HT-29 (cell line): ENCODE data around the gene FANK1. TPM values are rescaled to one million over a fixed set of nuclear protein-coding genes. Genes with fewer than 3 reads are reported as not detected.

Experiments used
- DNase-seq: peaks from one replicate; pipeline ENCODE4 v3.0.0-alpha.2; 2015; ENCODE audit warnings: low spot score
- total RNA-seq: library from RNA; depleted of rRNA; stranded (reverse); fragments of >200 nt; shearing (Covaris generic); gene quantifications from 2 replicates; pipeline ENCODE4 v1.2.3, GENCODE V29; 2014; rRNA removed

Gene FANK1, protein sequence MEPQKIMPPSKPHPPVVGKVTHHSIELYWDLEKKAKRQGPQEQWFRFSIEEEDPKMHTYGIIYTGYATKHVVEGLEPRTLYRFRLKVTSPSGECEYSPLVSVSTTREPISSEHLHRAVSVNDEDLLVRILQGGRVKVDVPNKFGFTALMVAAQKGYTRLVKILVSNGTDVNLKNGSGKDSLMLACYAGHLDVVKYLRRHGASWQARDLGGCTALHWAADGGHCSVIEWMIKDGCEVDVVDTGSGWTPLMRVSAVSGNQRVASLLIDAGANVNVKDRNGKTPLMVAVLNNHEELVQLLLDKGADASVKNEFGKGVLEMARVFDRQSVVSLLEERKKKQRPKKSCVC
- 1.6 and 4.0 TPM in 2 replicates for total RNA-seq

DNA sequence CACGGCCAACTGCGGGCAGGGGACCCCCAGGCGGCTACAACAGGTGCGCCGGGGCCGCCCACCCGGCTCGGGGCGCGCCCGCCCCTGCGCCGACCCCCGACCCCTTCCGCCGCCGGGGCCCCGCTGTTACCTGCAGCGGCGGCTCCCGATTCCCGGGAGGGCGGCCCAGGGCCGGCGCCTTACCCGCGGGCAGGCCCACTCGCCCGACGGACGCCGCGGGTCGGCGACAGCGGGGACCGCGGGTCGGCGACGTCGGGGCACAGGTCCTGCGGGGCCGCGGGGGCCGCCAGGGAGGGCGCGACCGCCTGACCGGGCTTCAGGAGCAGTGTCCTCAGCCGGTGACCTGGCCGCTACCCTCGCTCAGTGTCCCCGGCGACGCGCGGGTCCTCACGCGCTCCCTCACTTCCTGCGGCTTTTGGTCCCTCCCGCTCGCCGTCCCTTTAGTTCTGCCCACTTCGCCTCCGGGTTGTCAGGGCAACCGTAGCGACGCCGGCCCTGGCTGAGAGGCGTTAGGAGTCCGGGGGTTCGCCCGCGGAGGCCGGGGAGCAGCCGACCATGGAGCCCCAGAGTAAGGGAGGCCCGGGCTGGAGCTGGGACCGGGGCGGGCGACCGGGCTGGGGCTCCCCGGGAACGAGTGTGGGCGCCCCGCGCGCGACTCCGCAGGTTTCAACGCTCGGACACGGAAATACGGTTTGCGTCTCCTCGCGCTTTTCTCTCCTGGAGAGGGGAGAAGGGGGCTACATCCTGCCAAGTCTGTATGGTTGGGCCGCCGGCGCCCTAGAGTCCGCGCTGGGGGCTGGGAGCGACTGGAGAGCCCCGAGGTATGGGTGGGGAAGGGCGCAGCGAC is at the start of gene FANK1:
TSS of gene FANK1 (plus strand) at position 477 of the 847 bp plus-strand sequence. CDS start at position 556, 79 bp downstream.
- peak; percentile 86 for DNase-seq

DNA sequence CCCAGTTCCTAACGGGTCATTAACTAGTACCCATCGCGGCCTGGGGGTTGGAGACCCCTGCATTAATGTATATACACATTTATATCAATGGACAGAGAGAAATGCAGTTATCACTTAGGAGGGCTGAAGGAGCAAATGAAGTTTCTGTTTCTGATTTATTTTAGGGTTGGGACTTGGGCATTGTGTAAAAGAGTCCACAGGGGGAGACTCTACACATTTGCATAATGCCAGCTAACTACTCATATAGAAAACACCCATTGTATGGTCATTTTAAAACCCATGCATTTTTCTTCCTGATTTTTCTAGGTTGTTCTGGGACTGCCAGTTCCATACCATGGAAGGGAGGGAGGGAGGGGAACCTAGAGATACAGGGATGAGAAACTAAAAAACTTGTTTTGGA is 49.5 kb upstream of the FANK1 start:
- DNase-seq: no peak

DNA sequence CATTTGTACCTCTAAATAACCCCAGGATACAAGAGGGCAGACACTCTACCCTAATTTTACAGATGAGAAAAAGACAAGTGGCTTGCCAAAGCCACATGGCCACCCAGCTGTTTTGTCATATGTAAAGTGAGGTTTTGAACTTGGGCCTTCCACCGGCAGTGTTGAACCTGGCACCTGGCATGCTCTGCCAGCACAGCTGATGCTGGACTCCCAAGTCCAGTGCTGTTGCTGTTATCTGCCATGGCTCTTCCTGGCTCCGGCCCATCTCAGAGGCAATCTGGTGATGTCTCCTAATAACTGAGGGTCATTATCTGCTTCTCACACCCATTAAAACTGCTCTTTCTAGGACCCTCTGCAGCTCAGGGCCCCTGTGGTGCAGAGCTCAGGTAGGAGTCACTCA is 48.0 kb upstream of the FANK1 start:
- DNase-seq: no peak

DNA sequence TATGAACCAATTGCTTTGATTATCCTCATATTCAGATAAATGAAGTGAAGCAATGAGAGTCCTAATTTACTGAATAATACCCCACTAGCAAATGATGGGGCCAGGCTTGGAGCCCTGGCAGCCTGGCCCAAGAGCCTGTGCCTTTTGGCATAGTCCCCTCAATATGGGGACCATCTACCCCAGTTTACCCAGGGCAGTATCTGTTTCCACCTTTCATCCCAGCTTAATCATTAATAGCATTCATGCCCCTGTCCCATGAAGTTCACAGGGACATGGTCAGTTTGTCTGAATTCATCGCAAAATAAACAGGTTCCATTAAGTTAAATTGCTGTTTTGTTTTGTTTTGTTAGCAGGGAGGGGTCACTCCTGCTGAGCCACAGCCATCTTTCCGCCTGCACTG is 47.5 kb upstream of the FANK1 start:
- no peak for DNase-seq

DNA sequence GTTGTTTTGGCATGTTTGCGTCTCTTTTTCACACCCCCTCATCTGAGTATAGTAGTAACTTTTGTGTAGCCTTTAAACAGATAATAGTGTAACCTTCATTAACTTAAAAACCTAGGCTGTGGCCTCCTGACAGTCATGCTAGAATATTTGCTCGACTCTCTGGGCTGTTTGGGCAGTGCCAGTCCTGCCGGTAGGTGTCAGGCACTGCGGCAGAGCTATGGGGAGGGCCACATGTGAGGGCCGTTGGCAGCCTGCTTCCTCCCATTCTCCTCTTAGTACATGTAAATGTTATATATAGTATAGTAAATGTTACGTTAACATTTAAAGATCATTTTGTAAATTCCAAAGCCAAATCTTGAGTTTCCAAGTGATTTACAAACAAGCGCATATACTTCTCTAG is 46.9 kb upstream of the FANK1 start:
- no peak for DNase-seq

DNA sequence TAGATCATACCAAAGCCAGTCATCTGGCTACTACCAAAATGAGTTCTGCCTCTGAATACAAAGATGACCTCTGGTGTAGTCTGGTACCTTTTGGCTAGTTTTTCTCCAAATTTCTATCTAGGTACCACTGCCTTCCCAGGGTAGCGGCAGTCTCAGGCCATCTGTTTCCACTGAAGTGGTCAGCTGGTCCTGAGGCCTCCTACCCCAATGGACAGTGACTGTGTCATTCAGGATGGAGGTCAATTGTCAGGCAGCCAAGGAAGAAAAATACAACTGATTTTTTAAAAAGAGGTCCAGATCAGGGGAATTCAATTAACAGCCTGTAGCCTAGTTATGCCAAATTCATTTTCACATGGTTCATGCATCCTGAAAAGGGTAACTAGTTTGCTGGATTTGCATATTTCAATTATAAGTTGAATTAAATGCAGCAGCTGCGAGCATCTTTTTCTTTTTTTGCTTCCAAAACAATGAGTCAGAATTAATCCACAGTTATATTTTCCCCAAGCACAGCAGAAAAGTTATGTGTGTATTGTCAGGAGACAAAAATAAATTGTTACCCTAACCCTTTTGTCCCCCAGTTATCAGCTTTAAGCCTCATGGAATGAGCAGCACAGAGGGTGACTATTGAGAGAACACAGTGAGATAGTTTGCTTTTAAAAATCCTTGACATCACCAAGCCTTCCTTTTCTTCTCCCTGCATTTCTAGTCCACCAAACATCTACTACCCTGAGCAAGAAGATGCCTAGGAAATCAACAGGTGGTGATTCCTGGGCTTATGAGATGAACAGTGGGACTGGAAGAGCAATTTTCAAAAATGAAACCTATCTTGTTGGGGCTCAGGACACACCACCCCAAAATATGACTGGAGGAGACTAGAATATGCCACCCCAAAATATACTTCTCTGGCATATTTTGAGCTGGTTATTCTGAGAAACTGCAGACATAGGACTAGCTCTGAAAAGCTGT is 45.3 kb upstream of the FANK1 start:
- no peak for DNase-seq

DNA sequence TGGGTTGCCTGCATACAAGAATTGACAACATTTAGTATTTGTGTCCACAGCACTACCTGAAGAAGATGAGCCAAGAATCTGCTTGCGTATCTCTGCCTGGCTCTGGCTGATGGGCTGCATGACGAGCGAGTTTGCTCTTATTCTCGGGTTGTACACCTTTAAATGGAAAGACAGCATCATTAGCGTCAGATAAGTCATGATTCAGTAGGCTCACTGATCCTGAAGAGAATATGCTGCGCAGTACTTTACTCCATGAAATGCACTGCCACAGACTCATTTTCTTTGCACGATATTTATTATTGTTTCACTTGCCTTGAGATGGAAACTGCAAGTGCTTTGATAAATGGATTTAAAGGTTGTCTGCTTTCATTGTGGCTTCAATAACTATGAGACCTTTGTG is 43.9 kb upstream of the FANK1 start:
- no peak for DNase-seq

DNA sequence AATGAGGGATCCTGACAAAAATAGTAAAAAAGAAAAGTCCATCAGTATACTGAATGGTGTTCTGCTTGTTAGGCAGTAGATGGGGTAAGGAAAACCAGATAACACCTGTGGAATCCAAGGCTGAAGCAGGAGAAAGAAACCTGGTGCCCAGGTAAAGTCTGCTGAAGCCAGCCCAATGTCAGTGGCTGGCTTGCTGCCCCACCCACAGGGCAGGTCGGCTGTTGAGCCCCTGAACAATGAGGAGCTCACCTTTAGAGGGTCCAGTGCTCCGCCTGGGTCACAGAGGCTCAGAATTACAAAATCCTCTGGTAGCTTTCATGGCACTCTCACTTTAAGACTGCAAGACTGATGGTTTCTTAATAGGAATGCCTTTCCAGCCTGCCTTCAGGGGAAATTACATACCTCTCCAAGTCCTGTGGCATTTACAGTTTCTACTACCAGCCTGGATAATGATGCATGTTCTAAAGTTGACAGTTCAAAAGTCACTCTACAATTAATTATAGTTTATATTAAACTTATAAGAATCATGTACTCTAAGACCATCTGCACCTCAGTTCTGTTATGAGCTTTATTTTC is 39.1 kb upstream of the FANK1 start:
- no peak for DNase-seq

DNA sequence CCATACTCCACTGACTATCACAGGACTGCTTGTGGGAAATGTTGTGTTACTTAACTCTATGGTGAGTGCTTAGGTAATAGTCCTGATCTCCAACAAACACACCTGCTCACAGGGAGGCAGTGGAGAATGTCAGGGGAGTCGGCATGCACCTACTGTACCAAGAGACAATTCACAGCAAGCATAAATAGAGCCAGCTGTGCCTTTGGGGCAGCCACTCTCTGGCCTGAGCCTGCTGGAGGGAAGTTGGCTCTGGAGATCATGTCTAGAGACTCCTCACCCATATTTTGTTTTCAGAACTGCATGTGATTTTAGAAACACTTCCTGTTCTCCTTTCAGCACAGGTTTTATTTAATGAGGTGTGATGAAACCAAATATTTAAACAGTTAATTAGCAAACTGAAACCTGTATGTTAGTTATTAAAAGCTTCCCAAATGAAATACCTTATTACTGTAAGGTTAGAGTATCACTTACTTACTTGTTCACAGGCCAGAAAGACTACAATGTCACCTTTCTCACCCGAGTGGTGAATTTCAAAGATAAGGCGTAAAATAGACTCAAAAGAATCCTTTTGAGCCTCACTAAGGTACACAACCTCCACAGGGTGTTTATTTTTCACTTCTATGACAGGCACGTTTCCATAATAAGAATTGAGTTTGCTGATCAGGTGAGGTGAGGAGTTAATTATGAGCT is 37.1 kb upstream of the FANK1 start:
- DNase-seq: no peak

DNA sequence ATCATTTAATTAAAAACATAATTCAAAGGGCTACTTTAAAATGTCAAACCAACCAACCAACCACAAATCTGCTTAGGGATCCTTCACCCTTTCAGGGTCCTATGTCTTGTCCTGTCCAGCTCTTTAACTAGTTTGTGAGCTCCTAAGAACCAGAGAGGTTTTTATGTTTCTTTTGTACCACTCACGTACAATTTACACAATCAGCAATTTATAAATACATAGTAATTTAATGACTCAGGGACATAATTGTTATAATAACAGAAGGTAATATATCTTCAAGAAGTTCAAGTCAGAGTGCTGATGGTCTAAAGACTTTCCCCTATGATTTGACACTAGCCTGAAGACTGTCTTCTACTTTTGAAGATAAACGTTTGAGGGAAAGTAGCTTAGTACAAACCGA is 31.2 kb upstream of the FANK1 start:
- no peak for DNase-seq

DNA sequence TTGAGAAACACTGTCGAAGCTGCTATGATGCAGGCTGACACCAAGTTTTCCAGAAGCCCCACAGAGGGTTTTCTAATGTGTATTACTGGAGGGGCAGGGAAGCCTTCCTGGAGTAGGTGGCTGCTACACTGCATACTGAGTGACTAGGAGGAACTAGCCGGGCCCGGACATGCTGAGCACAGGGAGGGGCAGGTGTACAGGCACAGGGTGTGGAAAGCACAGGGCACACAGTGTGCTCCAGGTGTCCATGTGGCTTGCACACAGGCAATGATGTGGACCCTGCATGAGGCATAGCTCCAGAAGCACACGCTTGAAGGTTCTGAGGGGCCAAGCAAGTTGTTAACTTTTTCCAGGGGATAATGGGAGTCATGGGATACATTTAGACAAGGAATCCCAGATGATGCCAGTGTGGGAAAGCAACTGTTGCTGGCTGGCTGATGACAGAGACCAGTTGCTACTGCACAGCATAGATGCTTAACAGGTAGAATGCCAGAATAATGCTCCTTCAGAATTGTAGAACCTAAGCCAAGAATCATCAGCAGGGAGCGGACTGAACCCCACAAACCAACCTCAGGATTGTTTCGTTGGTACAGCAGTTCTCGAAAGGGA is 29.8 kb upstream of the FANK1 start:
- DNase-seq: no peak

DNA sequence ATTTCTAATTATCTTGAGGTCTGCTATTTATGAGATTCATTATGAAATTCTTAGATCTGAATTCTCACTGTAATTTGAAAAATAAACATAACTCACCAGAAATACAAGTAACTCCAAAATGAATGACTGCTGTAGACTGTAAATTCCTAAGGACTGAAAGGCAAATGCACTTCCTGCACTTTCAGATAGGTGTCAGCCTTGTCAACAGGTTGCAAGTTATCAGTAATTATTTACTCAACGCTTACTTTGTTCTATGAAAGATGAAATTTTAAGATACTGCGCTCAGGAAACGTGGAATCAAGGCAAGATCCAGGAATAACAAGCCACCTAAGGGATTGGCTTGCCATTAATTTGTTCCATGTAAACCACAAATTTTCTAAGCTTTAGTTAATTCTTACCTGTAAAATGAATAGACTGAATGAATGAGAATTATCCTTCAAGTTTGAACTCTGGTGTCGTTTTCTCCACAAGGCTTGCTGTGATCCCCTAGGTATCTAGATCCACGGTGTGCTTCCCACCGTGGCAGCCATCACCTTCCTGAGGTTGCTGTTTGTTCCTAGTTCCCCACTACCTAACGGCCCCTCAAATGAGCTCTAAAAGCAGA is 27.9 kb upstream of the FANK1 start:
- peak; percentile 78 for DNase-seq

DNA sequence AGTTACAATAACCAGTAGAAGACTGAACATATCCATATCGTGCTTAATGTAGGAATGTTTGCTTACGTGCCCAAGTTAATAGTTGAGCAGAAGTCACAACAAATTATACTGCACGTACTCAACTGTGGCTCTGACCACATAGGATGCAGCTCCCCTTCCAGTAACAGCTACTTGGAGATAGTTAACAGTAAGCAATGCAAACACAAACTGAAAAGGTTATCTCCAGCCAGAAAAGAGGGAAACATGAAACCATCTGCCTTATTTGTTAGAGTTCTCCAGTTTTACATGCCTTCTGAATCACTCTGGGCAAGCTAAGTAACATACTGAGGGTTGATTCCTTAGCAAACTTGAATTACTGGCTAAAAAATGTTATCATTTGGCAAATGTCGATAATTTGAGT is 25.0 kb upstream of the FANK1 start:
- no peak for DNase-seq

DNA sequence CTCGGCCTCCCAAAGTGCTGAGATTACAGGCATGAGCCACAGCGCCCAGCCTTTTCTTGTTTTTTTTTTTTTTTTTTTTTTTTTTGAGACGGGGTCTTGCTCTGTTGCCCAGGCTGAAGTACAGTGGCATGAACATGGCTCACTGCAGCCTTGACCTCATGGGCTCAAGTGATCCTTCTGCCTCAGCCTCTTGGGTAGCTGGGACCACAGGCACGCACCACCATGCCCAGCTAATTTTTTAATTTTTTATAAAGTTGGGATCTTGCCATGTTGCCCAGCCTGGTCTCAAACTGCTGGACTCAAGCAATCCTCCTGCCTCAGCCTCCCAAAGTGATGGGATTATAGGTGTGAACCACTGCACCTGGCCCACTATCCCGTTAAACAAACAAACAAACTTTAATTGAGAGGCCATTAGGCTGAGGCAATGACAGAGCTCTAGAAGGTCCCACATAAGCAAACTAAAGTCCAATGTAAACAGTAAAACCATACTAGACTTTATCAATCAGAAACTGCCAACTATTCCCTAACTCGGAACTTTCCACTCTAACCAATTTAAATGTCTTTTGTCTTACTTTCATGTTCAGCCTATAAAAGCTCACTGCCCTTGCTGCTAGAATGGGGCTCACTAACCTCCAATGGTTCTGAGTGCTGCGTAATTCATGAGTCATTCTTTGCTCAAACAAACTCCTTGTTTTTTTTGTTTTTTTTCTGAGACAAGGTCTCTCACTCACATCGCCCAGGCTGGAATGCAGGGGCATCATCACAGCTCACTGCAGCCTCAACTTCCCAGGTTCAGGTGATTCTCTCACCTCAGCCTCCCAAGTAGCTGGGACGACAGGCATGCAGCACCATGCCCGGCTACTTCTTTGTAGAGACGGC is 17.2 kb upstream of the FANK1 start:
- DNase-seq: peak; percentile 80

DNA sequence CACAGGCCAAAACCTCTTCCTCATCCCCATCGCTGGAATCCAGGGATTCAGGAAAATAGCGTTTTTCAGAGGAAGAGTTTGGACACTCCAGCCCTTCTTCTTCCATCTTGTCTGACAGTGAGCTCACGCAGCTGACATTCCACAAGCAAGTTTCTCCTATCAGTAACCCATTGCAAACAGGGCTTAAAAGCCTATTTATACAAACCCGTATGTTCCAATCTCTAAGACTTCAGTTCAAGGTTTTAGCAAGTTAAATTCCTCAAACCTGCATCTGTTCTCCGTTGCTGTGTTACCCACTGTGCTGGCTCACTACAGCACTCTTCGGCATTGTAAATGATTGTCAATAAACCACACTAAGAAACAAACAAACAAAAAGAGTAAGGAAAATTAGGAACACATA is 15.6 kb upstream of the FANK1 start:
- no peak for DNase-seq

DNA sequence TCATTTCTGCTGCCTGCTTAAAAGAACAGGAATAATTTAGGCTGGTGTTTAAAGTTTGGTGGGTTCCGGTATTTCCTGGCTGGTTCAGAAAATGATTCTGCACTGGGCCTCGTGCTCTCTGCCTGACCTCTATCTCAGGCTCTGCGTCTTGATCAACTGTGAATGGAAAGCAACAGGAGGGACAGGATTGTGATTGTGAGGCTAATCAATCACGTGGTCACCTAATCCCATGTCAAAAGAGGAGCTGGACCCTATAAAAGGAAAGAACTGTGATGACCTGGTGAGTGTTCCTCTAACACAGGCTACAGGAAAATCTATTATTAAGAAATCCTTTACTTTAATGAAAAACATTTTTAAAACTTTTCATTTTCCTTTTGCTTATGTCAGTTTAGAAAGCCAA is 15.2 kb upstream of the FANK1 start, which contains the start of gene DHX32:
TSS of gene DHX32 (minus strand) at position 101 of the 400 bp plus-strand sequence. CDS start 468 bp downstream, outside the sequence.
- DNase-seq: no peak

DNA sequence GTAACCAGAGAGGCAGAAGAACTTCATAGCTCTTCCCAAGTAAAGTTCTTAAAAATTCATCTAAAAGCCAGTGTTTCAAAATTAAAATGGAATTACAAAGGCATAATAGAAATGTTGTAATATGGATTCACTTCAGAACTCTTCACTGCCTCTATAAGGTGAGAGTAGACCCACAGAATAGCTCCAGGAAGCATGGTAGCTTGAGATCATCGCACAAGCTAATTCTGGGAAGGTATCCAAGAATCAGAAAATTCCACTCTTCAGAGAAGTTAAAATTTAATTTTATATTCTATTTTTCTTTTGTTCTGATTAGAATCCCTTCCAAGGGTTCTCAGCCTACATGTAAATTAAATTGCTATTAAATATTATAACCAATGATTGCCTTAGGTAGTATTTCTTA is 13.8 kb upstream of the FANK1 start:
- no peak for DNase-seq

DNA sequence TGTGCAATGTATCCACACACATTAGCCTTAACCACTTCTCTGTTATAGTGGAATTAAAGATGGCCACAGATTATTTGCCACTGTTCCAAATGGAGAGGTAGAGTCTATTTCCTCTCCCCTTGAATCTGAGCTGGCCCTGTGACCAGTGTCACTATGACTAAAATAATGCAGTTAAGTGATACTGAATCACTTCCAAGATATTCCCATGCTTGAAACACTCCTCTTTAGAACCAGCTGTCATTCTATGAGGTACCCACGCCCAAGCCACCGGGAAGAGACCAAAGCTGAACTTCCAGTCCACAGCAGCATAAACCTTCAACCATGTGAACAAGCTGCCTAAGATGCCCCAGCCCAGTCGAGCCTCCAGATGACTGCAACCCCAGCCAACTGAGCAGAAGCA is 13.2 kb upstream of the FANK1 start:
- DNase-seq: no peak
